HEK293 (cell line): ENCODE data around the gene UCK1.

ENCODE experiments used
- BCL11B ChIP-seq: fragments of 450-650 bp; formaldehyde crosslinking; IDR thresholded peaks from 2 replicates; pipeline ENCODE4 v1.5.1; 2016; ENCODE audit warnings: low read depth, missing biosample characterization, missing genetic modification characterization
- CTCF ChIP-seq: fragments of 450-650 bp; formaldehyde crosslinking; IDR thresholded peaks from 2 replicates; pipeline ENCODE4 v1.5.1; 2016; ENCODE audit warnings: missing biosample characterization, missing genetic modification characterization
- YY1 ChIP-seq: fragments of 450-650 bp; formaldehyde crosslinking; IDR thresholded peaks from 2 replicates; pipeline ENCODE4 v1.5.1; 2018; ENCODE audit warnings: missing biosample characterization, missing genetic modification characterization
- ZEB2 ChIP-seq: fragments of 450-650 bp; formaldehyde crosslinking; IDR thresholded peaks from 2 replicates; pipeline ENCODE4 v1.5.1; 2016; ENCODE audit warnings: missing biosample characterization, missing genetic modification characterization
- ZFP69B ChIP-seq: fragments of 450-650 bp; formaldehyde crosslinking; IDR thresholded peaks from 2 replicates; pipeline ENCODE4 v1.5.1; 2016; ENCODE audit warnings: missing biosample characterization, missing genetic modification characterization
- ZNF324 ChIP-seq: fragments of 450-650 bp; formaldehyde crosslinking; IDR thresholded peaks from 2 replicates; pipeline ENCODE4 v1.5.1; 2016; ENCODE audit warnings: missing biosample characterization, missing genetic modification characterization
- ZNF561 ChIP-seq: fragments of 450-650 bp; IDR thresholded peaks from 2 replicates; pipeline ENCODE4 v1.5.1; 2018; ENCODE audit warnings: missing biosample characterization, missing genetic modification characterization, borderline replicate concordance
- ZNF626 ChIP-seq: fragments of 450-650 bp; sonication (Bioruptor Pico); formaldehyde crosslinking; IDR thresholded peaks from 2 replicates; pipeline ENCODE4 v1.5.1; 2018; ENCODE audit warnings: missing biosample characterization, missing genetic modification characterization, inconsistent platforms
- ZNF707 ChIP-seq: fragments of 450-650 bp; formaldehyde crosslinking; IDR thresholded peaks from 2 replicates; pipeline ENCODE4 v1.5.1; 2016; ENCODE audit warnings: missing biosample characterization, missing genetic modification characterization

GRCh38 chr9:131559421-131560000 is 28.4 kb upstream of the UCK1 start:
- TF ChIP-seq YY1 = no peak
- TF ChIP-seq ZFP69B (tag by site-specific recombination) = no peak
- TF ChIP-seq ZEB2 (tag by site-specific recombination) = no peak
- no peak for TF ChIP-seq ZNF561
- no peak for TF ChIP-seq ZNF626 (tag by site-specific recombination)
- TF ChIP-seq CTCF = no peak
- no peak for TF ChIP-seq ZNF707 (tag by site-specific recombination)
- TF ChIP-seq ZNF324 (tag by site-specific recombination) = no peak
- TF ChIP-seq BCL11B (tag by site-specific recombination) = no peak
